GM13977 (cell line): Measurements from ENCODE around the gene CALN1.

Source experiments
- DNase-seq: peaks from one replicate; pipeline ENCODE4 v3.0.0; 2012; ENCODE audit warnings: low spot score
- in situ Hi-C: fragments of 300-500 bp; cut with MboI; formaldehyde crosslinking; loops from one replicate; pipeline ENCODE4 v1.12.0; 2022; ENCODE audit warnings: low sequenced_read_pairs, low pct_unique_long_range_greater_than_20kb, mixed read lengths, inconsistent platforms; ENCODE audit not compliant: unreplicated experiment
- TF ChIP-seq, protein P1 (sequence below): IDR thresholded peaks from 2 replicates; pipeline ENCODE4 v1.5.1; 2012; ENCODE audit warnings: mild to moderate bottlenecking, control low read depth; ENCODE audit not compliant: insufficient read depth; ENCODE audit errors: extremely low read depth, missing control alignments

Gene CALN1

DNA sequence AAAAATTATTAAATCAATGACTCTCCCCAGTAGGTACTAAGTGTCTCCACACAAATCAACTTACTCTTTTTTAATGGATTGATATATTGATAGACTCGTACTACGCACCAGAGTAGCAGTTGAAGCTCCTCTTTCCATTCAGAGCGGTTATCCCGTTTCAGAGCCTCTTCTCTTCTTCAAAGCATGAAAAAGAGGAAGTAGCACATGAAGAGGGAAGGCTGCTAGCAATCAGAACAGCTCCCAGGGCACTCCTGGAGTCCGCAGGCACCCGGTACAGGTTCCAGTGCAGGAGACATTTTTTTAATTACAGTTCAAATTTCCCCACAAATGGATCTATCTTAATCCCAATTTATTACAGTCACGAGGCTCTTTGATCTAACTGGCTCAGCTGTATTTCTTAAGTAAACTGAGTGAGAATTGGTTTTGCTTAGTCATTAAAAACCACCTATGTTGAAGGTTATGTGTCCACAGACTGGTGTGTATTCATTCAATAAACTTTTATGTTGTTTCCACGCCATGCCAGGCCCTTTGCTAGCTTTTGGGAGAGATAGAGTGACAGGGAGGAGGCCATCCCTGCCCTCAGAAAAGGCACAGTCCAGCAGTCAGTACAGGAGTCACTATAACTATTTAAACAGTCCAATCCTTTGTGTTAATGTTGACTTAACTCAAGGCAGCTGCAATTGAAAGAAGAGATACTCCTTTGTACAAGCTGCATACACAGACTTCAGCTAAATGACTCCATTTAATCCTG is 32.1 kb upstream of the CALN1 start:
- TF ChIP-seq, protein P1, sequence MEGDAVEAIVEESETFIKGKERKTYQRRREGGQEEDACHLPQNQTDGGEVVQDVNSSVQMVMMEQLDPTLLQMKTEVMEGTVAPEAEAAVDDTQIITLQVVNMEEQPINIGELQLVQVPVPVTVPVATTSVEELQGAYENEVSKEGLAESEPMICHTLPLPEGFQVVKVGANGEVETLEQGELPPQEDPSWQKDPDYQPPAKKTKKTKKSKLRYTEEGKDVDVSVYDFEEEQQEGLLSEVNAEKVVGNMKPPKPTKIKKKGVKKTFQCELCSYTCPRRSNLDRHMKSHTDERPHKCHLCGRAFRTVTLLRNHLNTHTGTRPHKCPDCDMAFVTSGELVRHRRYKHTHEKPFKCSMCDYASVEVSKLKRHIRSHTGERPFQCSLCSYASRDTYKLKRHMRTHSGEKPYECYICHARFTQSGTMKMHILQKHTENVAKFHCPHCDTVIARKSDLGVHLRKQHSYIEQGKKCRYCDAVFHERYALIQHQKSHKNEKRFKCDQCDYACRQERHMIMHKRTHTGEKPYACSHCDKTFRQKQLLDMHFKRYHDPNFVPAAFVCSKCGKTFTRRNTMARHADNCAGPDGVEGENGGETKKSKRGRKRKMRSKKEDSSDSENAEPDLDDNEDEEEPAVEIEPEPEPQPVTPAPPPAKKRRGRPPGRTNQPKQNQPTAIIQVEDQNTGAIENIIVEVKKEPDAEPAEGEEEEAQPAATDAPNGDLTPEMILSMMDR: no peak
- in situ Hi-C loops: no loop called here
- DNase-seq: no peak

- TF ChIP-seq, protein P1: no peak
- DNase-seq: no peak
- in situ Hi-C loops: no loop called here
Observed at GRCh38 chr7:72441791-72442190, 29.7 kb upstream of the CALN1 start.

DNA sequence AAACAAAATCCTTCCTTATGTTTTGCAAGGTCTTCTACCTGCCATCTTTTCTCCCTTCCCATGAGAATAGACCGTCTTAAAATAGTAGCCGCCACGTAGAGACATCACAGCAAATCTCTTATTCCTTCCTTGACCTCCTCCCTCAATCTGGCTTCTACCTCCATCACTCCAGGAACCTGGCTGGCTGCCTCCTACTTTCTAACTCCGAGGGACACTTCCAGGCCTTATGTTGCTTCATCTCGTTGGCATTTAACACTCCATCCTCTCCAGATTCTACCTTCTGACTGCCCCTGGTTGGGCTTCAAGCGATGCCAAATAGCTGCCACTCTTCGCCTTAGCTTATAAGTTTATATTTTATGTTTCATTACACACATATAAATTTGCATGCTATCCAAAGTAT is 26.4 kb upstream of the CALN1 start:
- DNase-seq: no peak
- in situ Hi-C loops: no loop called here
- TF ChIP-seq, protein P1: no peak

DNA sequence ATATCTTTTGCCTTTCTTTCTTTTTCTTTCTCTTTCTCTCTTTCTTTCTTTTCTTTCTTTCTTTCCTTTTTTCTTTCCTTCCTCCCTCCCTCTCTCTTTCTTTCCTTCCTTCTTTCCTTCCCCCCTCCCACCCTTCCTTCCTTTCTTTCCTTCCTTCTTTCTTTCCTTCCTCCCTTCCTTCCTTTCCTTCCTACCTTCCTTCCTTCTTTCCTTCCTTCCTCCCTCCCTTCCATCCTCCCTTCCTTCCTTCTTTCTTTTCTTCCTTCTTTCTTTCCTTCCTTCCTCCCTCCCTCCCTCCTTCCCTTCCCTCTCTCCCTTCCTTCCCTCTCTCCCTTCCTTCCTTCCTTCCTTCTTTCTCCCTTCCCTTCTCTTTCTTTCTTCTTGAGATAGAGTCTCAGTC is 25.5 kb upstream of the CALN1 start:
- TF ChIP-seq, protein P1: no peak
- in situ Hi-C loops: no loop called here
- no peak for DNase-seq

DNA sequence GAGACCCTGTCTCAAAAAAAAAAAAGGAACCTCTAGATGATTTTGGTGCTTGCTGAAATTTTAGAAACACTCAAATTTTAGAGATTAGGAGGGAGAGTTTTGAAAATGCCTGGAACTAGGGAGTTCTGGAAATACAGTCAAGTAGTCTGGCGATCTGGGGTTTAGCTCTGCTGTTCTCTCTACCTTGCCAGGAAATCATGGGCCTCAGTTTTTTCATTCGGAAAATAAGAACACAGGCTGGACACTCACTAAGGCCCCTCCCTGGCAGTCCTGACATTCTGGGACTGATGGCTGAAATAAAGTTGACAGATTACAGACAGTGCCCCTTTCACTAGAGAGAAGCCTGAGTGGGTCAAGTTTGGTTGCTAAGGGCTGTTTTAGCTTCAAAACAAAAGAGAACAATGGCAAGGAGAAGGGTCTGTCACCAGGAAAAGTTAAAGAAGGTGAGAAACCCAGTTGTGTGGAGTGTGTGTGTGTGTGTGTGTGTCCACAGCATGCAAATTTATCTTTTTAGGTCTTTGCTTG is 25.0 kb upstream of the CALN1 start:
- in situ Hi-C loops: no loop called here
- DNase-seq: no peak

DNA sequence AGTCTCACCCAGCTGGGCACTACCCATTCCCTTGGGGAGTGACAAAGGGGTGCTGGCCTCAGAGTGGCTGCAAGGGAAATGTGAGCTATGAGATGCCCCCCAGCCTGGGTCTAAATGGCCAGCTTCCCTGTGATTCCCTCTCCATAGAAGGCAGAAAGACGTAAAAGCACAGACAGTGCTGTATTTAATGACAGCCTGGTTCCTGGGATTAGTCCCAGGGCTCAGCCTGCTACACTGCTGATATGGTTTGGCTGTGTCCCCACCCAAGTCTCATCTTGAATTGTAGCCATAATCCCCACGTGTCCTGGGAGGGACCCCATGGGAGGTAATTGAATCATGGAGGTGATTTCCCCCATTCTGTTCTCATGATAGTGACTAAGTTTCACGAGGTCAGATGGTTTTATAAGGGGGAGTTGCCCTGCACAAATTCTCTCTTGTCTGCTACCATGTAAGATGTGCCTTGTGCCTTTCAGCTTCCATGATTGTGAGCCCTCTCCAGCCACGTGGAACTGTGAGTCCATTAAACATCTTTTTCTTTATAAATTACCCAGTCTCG is 23.9 kb upstream of the CALN1 start:
- TF ChIP-seq, protein P1: no peak
- no peak for DNase-seq
- in situ Hi-C loops: no loop called here

More for the DNA sequence above, 25.0 kb upstream of the CALN1 start:
- TF ChIP-seq, protein P1: no peak
